IMR-90 (cell line): Measurements from ENCODE around the gene USP9Y. TPM values are rescaled to one million over a fixed set of nuclear protein-coding genes. Genes with fewer than 3 reads are reported as not detected.

ENCODE experiments used
- ATAC-seq: fragments of 200-7000 bp; cut with Tn5 transposase; 2 replicates; pipeline ENCODE4 v1.9.1; 2020; ENCODE audit warnings: low read depth, mild to moderate bottlenecking, moderate library complexity
- BruUV-seq: library from RNA; stranded (reverse); fragments of 400-500 nt; replicated peaks from 2 replicates; lab custom pipeline; 2021; lab: Mats Ljungman, UMichigan
- CTCF ChIA-PET: fragments of 300-600 bp; formaldehyde crosslinking; extraction: SDS; loops from one replicate; lab custom pipeline; 2021; ENCODE audit warnings: antibody characterized with exemption; lab: Yijun Ruan, JAX
- POLR2A ChIA-PET: fragments of 300-600 bp; sonication (Branson Sonifier 250); formaldehyde crosslinking; loops from one replicate; lab custom pipeline; 2022; ENCODE audit warnings: antibody characterized with exemption; ENCODE audit not compliant: unreplicated experiment; lab: Charles Lee
- DNase-seq: peaks from one replicate; pipeline ENCODE4 v3.0.0; 2013
- H2AFZ ChIP-seq: replicated peaks from 2 replicates; pipeline ENCODE3; 2013; ENCODE audit warnings: low read length, mild to moderate bottlenecking; ENCODE audit not compliant: poor library complexity
- H2AK5ac ChIP-seq: 2 replicates; pipeline ENCODE4 v1.6.1; 2013; ENCODE audit warnings: low read depth, low read length, inconsistent platforms
- H2AK9ac ChIP-seq: replicated peaks from 2 replicates; pipeline ENCODE3; 2013; ENCODE audit warnings: mild to moderate bottlenecking, low read depth, low read length, moderate library complexity; ENCODE audit not compliant: poor library complexity
- H2BK120ac ChIP-seq: 2 replicates; pipeline ENCODE4 v1.6.1; 2013; ENCODE audit warnings: low read depth, low read length, inconsistent platforms
- H2BK15ac ChIP-seq: 3 replicates; pipeline ENCODE4 v1.6.1; 2013; ENCODE audit warnings: low read depth, low read length, inconsistent platforms
- H2BK20ac ChIP-seq: 2 replicates; pipeline ENCODE4 v1.6.1; 2013; ENCODE audit warnings: low read depth, mild to moderate bottlenecking, inconsistent platforms, low read length, moderate library complexity
- H2BK5ac ChIP-seq: 2 replicates; pipeline ENCODE4 v1.6.1; 2013; ENCODE audit warnings: mild to moderate bottlenecking, low read depth, low read length, inconsistent platforms; ENCODE audit not compliant: poor library complexity, severe bottlenecking
- H3K14ac ChIP-seq: replicated peaks from 2 replicates; pipeline ENCODE4 v1.6.1; 2013; ENCODE audit warnings: low read depth, low read length, inconsistent platforms
- H3K18ac ChIP-seq: 2 replicates; pipeline ENCODE4 v1.6.1; 2013; ENCODE audit warnings: low read depth, low read length, control low read depth
- H3K23ac ChIP-seq: 2 replicates; pipeline ENCODE4 v1.6.1; 2013; ENCODE audit warnings: low read depth, low read length, inconsistent platforms
- H3K27ac ChIP-seq: 2 replicates; pipeline ENCODE4 v1.5.1; 2013; ENCODE audit warnings: mild to moderate bottlenecking, control low read depth, low read length; ENCODE audit not compliant: insufficient read depth
- H3K27me3 ChIP-seq: 2 replicates; pipeline ENCODE4 v1.6.1; 2013; ENCODE audit warnings: low read length; ENCODE audit not compliant: control insufficient read depth, insufficient read depth
- H3K36me3 ChIP-seq: 2 replicates; pipeline ENCODE4 v1.6.1; 2013; ENCODE audit warnings: low read length, mixed read lengths; ENCODE audit not compliant: control insufficient read depth, insufficient read depth
- H3K4ac ChIP-seq: 2 replicates; pipeline ENCODE4 v1.6.1; 2013; ENCODE audit warnings: low read depth, low read length, inconsistent platforms
- H3K4me1 ChIP-seq: 2 replicates; pipeline ENCODE4 v1.6.1; 2013; ENCODE audit warnings: low read length, mixed read lengths; ENCODE audit not compliant: control insufficient read depth, insufficient read depth
- H3K4me2 ChIP-seq: 2 replicates; pipeline ENCODE4 v1.6.1; 2013; ENCODE audit warnings: low read depth, mild to moderate bottlenecking, control low read depth, low read length, moderate library complexity
- H3K4me3 ChIP-seq: 2 replicates; pipeline ENCODE4 v1.5.1; 2013; ENCODE audit warnings: low read depth, mild to moderate bottlenecking, control low read depth, low read length, moderate library complexity; ENCODE audit not compliant: insufficient read depth
- H3K56ac ChIP-seq: 2 replicates; pipeline ENCODE4 v1.6.1; 2013; ENCODE audit warnings: low read length, inconsistent platforms; ENCODE audit not compliant: insufficient read depth; ENCODE audit errors: extremely low read depth
- H3K79me1 ChIP-seq, 2 experiments: 2 replicates each; pipeline ENCODE4 v1.6.1; 2013; ENCODE audit warnings: low read length in 2 of 2, inconsistent platforms in 1 of 2, low read depth in 1 of 2
- H3K9ac ChIP-seq: 2 replicates; pipeline ENCODE4 v1.6.1; 2013; ENCODE audit warnings: low read depth, low read length, control low read depth
- H3K9me1 ChIP-seq: 2 replicates; pipeline ENCODE4 v1.6.1; 2013; ENCODE audit warnings: low read length, inconsistent platforms; ENCODE audit not compliant: insufficient read depth
- H3K9me3 ChIP-seq: 2 replicates; pipeline ENCODE4 v1.6.1; 2013; ENCODE audit warnings: low read length; ENCODE audit not compliant: control insufficient read depth, insufficient read depth
- H4K20me1 ChIP-seq: 2 replicates; pipeline ENCODE4 v1.6.1; 2013; ENCODE audit warnings: low read length, inconsistent platforms; ENCODE audit not compliant: insufficient read depth
- H4K5ac ChIP-seq: 2 replicates; pipeline ENCODE4 v1.6.1; 2013; ENCODE audit warnings: mild to moderate bottlenecking, low read depth, low read length, control low read depth
- H4K8ac ChIP-seq, 2 experiments: 2 replicates each; pipeline ENCODE4 v1.6.1; 2013; ENCODE audit warnings: low read depth in 2 of 2, low read length in 2 of 2, control low read depth in 1 of 2, inconsistent platforms in 1 of 2
- H4K91ac ChIP-seq: 2 replicates; pipeline ENCODE4 v1.6.1; 2013; ENCODE audit warnings: low read depth, low read length, inconsistent platforms; ENCODE audit not compliant: insufficient read depth
- CEBPB ChIP-seq: IDR thresholded peaks from 2 replicates; pipeline ENCODE4 v1.6.1; 2012; ENCODE audit warnings: low read depth, low read length, improper control_type of control experiment
- CHD1 ChIP-seq: IDR thresholded peaks from 2 replicates; pipeline ENCODE4 v1.6.1; 2012; ENCODE audit warnings: low read depth, low read length, improper control_type of control experiment
- ELK1 ChIP-seq: fragments of 150-350 bp; IDR thresholded peaks from 2 replicates; pipeline ENCODE4 v1.6.1; 2016; ENCODE audit warnings: low read depth, mild to moderate bottlenecking, low read length, moderate library complexity, borderline replicate concordance
- FOS ChIP-seq: fragments of 150-350 bp; IDR thresholded peaks from 2 replicates; pipeline ENCODE4 v1.6.1; 2016; ENCODE audit warnings: low read depth, low read length
- MAFK ChIP-seq: IDR thresholded peaks from 2 replicates; pipeline ENCODE4 v1.6.1; 2012; ENCODE audit warnings: low read depth, low read length, improper control_type of control experiment
- MXI1 ChIP-seq: IDR thresholded peaks from 2 replicates; pipeline ENCODE4 v1.6.1; 2012; ENCODE audit warnings: low read depth, mild to moderate bottlenecking, low read length, moderate library complexity, borderline replicate concordance
- NFE2L2 ChIP-seq: fragments of 150-350 bp; IDR thresholded peaks from 2 replicates; pipeline ENCODE4 v1.6.1; 2016; ENCODE audit warnings: low read depth, mild to moderate bottlenecking, low read length
- POLR2A ChIP-seq: IDR thresholded peaks from 2 replicates; pipeline ENCODE4 v1.6.1; 2012; ENCODE audit warnings: mild to moderate bottlenecking, low read depth, low read length
- RCOR1 ChIP-seq: IDR thresholded peaks from 2 replicates; pipeline ENCODE4 v1.6.1; 2012; ENCODE audit warnings: mild to moderate bottlenecking, low read length, improper control_type of control experiment; ENCODE audit not compliant: insufficient replicate concordance
- RFX5 ChIP-seq: IDR thresholded peaks from 2 replicates; pipeline ENCODE4 v1.8.0; 2012; ENCODE audit warnings: low read depth, mild to moderate bottlenecking, low read length, moderate library complexity
- SMC3 ChIP-seq: fragments of 150-350 bp; IDR thresholded peaks from 2 replicates; pipeline ENCODE4 v1.6.1; 2016; ENCODE audit warnings: low read depth, mild to moderate bottlenecking, antibody characterized with exemption, low read length, moderate library complexity
- WGBS, 2 experiments: methylation state at CpG; one replicate each; pipeline versions ENCODE4 v1.1.5 to v1.1.7; 2013; ENCODE audit warnings: missing lambda C conversion rate in 2 of 2; ENCODE audit not compliant: insufficient read length in 1 of 2; ENCODE audit errors: extremely low coverage in 2 of 2; 5-methylcytosine and 5-hydroxymethylcytosine counted together
- dilution Hi-C: fragments of 300-500 bp; cut with HindIII; formaldehyde crosslinking; loops from one replicate; pipeline ENCODE4 v1.14.3; 2018; ENCODE audit warnings: low sequenced_read_pairs; ENCODE audit not compliant: unreplicated experiment
- in situ Hi-C: fragments of 300-500 bp; cut with MboI; formaldehyde crosslinking; loops from 3 replicates; pipeline ENCODE4 v1.14.3; 2019; ENCODE audit warnings: low sequenced_read_pairs, inconsistent platforms, mixed read lengths
- intact Hi-C: fragments of 100-400 bp; cut with micrococcal nuclease; formaldehyde crosslinking; loops from 2 replicates; pipeline ENCODE4 v1.10.0; 2022
- polyA plus RNA-seq, 3 experiments: library from polyadenylated mRNA; depleted of rRNA; stranded (reverse); fragments of >200 nt; gene quantifications; 2 replicates each; pipeline ENCODE4 v1.2.3, GENCODE V29; 2012; ENCODE audit warnings: low replicate concordance in 1 of 3
- total RNA-seq: library from RNA; depleted of rRNA; stranded (reverse); fragments of >200 nt; gene quantifications from 2 replicates; pipeline ENCODE4 v1.2.3, GENCODE V29; 2012
- TF ChIP-seq, protein P1 (sequence below): fragments of 150-350 bp; IDR thresholded peaks from 2 replicates; pipeline ENCODE4 v1.6.1; 2017; ENCODE audit warnings: mild to moderate bottlenecking, antibody characterized with exemption, low read length, low read depth

USP9Y gene
- total and polyA plus RNA-seq, 2 of the 4 experiments (the other 2 are of a cell fraction), result not detected

DNA sequence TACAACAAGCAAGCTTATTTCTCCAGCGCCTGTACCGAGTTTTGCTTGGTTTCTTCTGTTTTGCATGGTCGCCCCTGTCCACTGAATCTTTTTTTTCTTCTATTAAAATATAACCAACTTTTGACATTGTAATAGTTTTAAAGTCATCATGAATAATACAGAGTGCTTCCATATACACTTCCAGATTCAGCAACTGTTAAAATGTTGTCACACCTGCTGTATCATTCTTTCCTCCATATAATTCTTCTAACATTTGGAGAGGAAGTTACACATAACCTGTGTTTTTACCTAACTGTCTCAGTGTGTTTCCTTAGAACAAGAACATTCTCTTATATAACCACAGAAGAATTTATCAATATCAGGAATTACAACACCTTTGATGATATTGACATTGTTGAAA, 83.5 kb downstream of the USP9Y start:
- Histone ChIP-seq H3K36me3 (no peaks in the 10 kb centered on the region), H3K4me3 (no peak overlapping the region), H4K5ac (no peak overlapping the region), H3K9me1 (no peaks in the 10 kb centered on the region), H2BK20ac (no peak overlapping the region), H3K56ac (no peak overlapping the region), H2AK5ac (no peak overlapping the region), H3K27me3 (no peaks in the 10 kb centered on the region), H3K9me3 (no peaks in the 10 kb centered on the region), H2AK9ac (no peak overlapping the region), H3K23ac (no peak overlapping the region), H4K91ac (no peak overlapping the region), H2BK120ac (no peak overlapping the region), H3K9ac (no peak overlapping the region), H3K4me2 (no peak overlapping the region), H3K27ac (no peak overlapping the region), H2AFZ (no peak overlapping the region), H2BK5ac (no peak overlapping the region), H3K14ac (no peak overlapping the region), H3K4ac (no peak overlapping the region), H2BK15ac (no peak overlapping the region), H3K79me1 (no peaks in the 10 kb centered on the region), H3K4me1 (no peaks in the 10 kb centered on the region), H4K20me1 (no peaks in the 10 kb centered on the region), H3K18ac (no peak overlapping the region), H4K8ac (no peak overlapping the region)
- ATAC-seq (no peak), DNase-seq (no peak)
- BruUV-seq, result no TSS peak
- no peak for TF ChIP-seq MXI1
- no peak for TF ChIP-seq FOS
- no peak for TF ChIP-seq POLR2A
- TF ChIP-seq ELK1, result no peak
- TF ChIP-seq NFE2L2, result no peak
- no peak for TF ChIP-seq SMC3
- TF ChIP-seq, protein P1, sequence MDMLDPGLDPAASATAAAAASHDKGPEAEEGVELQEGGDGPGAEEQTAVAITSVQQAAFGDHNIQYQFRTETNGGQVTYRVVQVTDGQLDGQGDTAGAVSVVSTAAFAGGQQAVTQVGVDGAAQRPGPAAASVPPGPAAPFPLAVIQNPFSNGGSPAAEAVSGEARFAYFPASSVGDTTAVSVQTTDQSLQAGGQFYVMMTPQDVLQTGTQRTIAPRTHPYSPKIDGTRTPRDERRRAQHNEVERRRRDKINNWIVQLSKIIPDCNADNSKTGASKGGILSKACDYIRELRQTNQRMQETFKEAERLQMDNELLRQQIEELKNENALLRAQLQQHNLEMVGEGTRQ, result no peak
- TF ChIP-seq MAFK, result no peak
- TF ChIP-seq CHD1, result no peak
- TF ChIP-seq RFX5, result no peak
- TF ChIP-seq RCOR1, result no peak
- no peak for TF ChIP-seq CEBPB
- CTCF ChIA-PET, result no interaction called here
- WGBS, 2 experiments, result no CpG with 5 or more reads among the region's 3 CpGs
- dilution Hi-C loops (no loop called here), intact Hi-C loops (no loop called here), in situ Hi-C loops (no loop called here)
- POLR2A ChIA-PET, result no interaction called here
